ENCODE data around the gene TMEM131. TPM values are rescaled to one million over a fixed set of nuclear protein-coding genes. Genes with fewer than 3 reads are reported as not detected.

Gene TMEM131
- total RNA-seq, 1 donor from 2014 or later: 16.8 TPM

- TF ChIP-seq, protein P1, sequence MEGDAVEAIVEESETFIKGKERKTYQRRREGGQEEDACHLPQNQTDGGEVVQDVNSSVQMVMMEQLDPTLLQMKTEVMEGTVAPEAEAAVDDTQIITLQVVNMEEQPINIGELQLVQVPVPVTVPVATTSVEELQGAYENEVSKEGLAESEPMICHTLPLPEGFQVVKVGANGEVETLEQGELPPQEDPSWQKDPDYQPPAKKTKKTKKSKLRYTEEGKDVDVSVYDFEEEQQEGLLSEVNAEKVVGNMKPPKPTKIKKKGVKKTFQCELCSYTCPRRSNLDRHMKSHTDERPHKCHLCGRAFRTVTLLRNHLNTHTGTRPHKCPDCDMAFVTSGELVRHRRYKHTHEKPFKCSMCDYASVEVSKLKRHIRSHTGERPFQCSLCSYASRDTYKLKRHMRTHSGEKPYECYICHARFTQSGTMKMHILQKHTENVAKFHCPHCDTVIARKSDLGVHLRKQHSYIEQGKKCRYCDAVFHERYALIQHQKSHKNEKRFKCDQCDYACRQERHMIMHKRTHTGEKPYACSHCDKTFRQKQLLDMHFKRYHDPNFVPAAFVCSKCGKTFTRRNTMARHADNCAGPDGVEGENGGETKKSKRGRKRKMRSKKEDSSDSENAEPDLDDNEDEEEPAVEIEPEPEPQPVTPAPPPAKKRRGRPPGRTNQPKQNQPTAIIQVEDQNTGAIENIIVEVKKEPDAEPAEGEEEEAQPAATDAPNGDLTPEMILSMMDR (IDR thresholded peaks at IDR 0.05; ENCODE audit: insufficient read depth, low read length, poor library complexity, severe bottlenecking): no peak
- Histone ChIP-seq H3K27me3 (ENCODE audit: control insufficient read depth, insufficient read depth, low read length) (no peaks in the 10 kb centered on the region), H3K36me3 (ENCODE audit: control insufficient read depth, insufficient read depth, low read length) (no peaks in the 10 kb centered on the region), H3K4me3 (ENCODE audit: low read depth, low read length) (no peak overlapping the region)
- no peak for DNase-seq (ENCODE audit: low read depth)
Measured at GRCh38 chr2:98028931-98029717, 33.4 kb upstream of the TMEM131 start.

DNA sequence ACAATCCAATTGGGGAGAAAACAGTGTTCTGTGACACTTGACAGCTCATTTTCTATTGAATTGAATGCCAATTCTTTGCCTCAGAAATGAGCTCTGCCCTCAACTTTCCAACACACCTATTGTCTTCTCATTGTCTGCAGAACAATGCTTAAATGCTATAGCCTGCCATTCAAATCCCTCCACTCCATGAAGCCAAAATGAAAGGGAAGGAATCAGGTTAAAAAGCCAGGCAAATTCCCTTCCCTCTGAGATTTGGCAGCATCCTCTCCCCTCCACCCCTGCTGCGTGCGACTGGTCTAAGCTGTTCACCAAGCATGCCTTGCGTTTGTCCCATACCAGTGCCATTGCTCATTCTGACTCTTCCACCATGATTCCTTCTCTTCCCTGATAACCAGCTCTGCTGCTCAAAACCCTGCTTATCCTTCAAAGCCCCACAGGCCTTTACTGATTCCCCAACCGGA, 32.4 kb upstream of the TMEM131 start:
- DNase-seq (ENCODE audit: low read depth): no peak
- H3K27me3 ChIP-seq (ENCODE audit: control insufficient read depth, insufficient read depth, low read length): no peaks in the 10 kb centered on the region
- no peak overlapping the region for H3K4me3 ChIP-seq (ENCODE audit: low read depth, low read length)
- TF ChIP-seq, protein P1 (IDR thresholded peaks at IDR 0.05; ENCODE audit: insufficient read depth, low read length, poor library complexity, severe bottlenecking): no peak
- H3K36me3 ChIP-seq (ENCODE audit: control insufficient read depth, insufficient read depth, low read length): no peaks in the 10 kb centered on the region

DNA sequence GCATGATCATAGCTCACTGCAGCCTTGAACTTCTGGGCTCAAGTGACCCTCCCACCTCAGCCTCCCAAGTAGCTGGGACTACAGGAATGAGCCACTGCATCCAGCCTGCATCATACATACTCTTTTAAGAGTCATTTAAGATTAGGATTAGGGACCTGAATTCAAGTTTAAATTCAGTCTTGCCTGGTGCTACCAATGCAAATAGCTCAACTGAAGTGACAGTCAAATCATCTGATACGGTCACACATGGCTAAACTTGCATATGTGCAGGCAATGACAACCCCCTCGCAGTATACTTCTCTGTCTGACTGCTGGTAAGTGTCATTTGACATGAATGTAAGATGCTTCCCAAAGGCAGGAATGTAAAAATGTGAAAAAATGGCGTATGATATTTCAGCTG, 31.8 kb upstream of the TMEM131 start:
- Histone ChIP-seq H3K27me3 (ENCODE audit: control insufficient read depth, insufficient read depth, low read length) (no peaks in the 10 kb centered on the region), H3K36me3 (ENCODE audit: control insufficient read depth, insufficient read depth, low read length) (no peaks in the 10 kb centered on the region), H3K4me3 (ENCODE audit: low read depth, low read length) (no peak overlapping the region)
- TF ChIP-seq, protein P1 (IDR thresholded peaks at IDR 0.05; ENCODE audit: insufficient read depth, low read length, poor library complexity, severe bottlenecking): no peak
- DNase-seq (ENCODE audit: low read depth): no peak

DNA sequence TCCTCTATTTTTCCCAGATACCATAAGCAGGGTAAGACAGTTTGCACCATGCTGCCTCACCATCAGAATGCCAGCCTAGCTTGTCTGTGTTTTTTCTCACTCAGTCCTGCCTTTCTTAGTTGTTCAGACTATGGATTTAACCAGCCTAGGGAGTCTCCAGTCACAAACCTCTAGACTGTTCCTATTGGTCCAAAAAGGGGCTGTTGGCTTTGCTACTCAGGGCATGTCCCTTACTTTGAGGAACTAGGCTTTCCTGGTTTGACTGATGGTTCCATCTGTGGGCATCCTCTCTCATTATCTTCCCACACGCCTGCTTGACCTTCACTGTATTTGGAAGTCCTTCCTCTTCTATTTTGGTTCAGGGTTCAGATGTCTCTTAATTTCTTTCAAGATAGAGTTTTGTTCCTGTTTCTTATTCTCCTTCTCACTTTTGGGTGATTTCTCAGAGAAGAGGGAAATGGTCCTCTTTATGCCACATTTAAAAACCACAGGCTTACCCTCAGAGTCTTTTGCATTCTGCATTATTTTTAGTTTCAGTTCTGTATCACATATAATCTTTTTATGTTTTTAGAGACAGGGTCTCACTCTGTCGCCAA, 31.3 kb upstream of the TMEM131 start:
- H3K27me3 ChIP-seq (ENCODE audit: control insufficient read depth, insufficient read depth, low read length): no peaks in the 10 kb centered on the region
- H3K36me3 ChIP-seq (ENCODE audit: control insufficient read depth, insufficient read depth, low read length): no peaks in the 10 kb centered on the region
- TF ChIP-seq, protein P1 (IDR thresholded peaks at IDR 0.05; ENCODE audit: insufficient read depth, low read length, poor library complexity, severe bottlenecking): no peak
- no peak overlapping the region for H3K4me3 ChIP-seq (ENCODE audit: low read depth, low read length)
- no peak for DNase-seq (ENCODE audit: low read depth)

GRCh38 chr2:98026292-98026691, 30.5 kb upstream of the TMEM131 start:
- Histone ChIP-seq H3K27me3 (ENCODE audit: control insufficient read depth, insufficient read depth, low read length) (no peaks in the 10 kb centered on the region), H3K4me3 (ENCODE audit: low read depth, low read length) (no peak overlapping the region), H3K36me3 (ENCODE audit: control insufficient read depth, insufficient read depth, low read length) (no peaks in the 10 kb centered on the region)
- TF ChIP-seq, protein P1 (IDR thresholded peaks at IDR 0.05; ENCODE audit: insufficient read depth, low read length, poor library complexity, severe bottlenecking): no peak
- no peak for DNase-seq (ENCODE audit: low read depth)
